ENCODE measurements around the gene CALML4.

DNA sequence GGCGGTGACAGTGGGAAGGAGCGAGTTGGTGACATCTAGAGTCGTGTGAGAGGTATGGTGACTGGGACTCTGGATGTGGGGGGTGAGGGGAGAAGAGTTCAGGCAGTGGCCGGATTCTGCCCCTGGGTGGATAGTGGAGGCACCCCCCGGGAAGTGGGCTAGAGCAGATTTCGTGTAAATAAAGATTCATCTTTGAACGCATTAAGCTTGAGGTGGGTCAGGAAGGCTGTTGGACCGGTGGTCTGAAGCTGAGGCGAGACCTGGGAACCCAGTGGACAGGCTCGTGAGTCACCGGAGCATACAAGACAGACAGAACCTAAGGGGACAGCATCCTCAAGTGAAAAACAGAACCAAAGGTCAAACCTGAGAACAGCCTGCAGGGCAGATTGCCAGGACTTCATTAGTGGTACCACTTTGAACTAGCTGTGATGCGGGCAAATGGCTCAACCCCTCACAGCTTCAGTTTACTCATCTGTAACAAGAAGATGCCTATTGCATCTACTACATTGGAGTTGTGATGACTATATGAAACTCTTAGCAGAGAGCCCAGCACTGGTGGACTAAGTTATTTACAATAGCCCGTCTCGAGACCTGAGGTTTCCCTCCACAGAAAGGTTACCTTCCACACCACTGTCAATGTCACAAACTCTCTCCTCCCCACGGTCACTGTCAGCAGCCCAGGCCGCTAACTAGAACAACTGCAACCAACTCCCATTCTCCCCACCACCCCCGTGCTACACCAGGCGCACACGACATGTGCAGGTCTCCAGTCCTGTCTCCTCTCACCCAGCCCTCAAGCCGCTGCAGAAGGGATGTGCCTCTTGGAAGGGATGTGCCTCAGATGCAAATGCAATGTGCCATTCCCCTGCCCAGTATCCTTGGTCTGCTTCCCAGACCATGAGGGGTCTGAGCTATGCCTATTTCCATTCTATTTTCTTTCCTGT is 25.3 kb upstream of the CALML4 start:
- TF ChIP-seq, protein P1, sequence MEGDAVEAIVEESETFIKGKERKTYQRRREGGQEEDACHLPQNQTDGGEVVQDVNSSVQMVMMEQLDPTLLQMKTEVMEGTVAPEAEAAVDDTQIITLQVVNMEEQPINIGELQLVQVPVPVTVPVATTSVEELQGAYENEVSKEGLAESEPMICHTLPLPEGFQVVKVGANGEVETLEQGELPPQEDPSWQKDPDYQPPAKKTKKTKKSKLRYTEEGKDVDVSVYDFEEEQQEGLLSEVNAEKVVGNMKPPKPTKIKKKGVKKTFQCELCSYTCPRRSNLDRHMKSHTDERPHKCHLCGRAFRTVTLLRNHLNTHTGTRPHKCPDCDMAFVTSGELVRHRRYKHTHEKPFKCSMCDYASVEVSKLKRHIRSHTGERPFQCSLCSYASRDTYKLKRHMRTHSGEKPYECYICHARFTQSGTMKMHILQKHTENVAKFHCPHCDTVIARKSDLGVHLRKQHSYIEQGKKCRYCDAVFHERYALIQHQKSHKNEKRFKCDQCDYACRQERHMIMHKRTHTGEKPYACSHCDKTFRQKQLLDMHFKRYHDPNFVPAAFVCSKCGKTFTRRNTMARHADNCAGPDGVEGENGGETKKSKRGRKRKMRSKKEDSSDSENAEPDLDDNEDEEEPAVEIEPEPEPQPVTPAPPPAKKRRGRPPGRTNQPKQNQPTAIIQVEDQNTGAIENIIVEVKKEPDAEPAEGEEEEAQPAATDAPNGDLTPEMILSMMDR (conservative IDR thresholded peaks at IDR 0.05) = no peak
- no peak for TF ChIP-seq EZH2 (IDR thresholded peaks at IDR 0.05; ENCODE audit: low read depth)
